Measurements from ENCODE around the gene ARHGEF10L.
A peak's percentile ranks its signal among the peaks of the same experiment; 100 is the strongest.

ARHGEF10L gene

DNA sequence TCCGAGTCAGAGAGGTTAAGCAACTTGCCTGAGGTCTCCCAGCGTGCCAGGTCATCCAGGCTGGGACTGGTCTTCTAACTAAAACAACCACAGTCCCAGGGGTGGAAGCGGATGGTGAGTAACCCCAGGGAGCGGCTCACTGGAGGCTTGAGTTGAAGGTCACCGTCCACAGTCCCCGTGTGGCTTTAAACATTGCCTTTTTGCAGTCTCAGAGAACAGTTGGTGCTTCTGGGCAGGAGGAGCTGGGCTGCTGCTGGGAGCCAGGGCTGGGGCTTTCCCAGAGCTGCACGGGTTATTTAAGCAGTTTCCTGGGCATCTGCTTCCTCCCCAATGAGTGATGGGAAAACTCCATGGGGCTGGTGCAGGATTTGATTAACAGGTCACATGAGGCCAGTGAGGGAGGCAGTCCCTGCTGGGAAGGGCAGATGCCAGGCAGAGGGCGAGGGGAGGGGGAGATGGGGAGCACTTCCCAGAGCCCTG is 12.3 kb downstream of the ARHGEF10L start:
- no peak overlapping the region for H3K27ac Mint-ChIP-seq
- H3K9me3 Mint-ChIP-seq: no peaks in the 10 kb centered on the region
- no peak for DNase-seq
- H3K36me3 Mint-ChIP-seq (ENCODE audit: low read depth): no peaks in the 10 kb centered on the region
- no peak overlapping the region for H3K4me3 Mint-ChIP-seq
- no peak for ATAC-seq
- peaks cover 21% of the 10 kb centered on the region for H3K27me3 Mint-ChIP-seq
- H3K4me1 Mint-ChIP-seq: no peaks in the 10 kb centered on the region

DNA sequence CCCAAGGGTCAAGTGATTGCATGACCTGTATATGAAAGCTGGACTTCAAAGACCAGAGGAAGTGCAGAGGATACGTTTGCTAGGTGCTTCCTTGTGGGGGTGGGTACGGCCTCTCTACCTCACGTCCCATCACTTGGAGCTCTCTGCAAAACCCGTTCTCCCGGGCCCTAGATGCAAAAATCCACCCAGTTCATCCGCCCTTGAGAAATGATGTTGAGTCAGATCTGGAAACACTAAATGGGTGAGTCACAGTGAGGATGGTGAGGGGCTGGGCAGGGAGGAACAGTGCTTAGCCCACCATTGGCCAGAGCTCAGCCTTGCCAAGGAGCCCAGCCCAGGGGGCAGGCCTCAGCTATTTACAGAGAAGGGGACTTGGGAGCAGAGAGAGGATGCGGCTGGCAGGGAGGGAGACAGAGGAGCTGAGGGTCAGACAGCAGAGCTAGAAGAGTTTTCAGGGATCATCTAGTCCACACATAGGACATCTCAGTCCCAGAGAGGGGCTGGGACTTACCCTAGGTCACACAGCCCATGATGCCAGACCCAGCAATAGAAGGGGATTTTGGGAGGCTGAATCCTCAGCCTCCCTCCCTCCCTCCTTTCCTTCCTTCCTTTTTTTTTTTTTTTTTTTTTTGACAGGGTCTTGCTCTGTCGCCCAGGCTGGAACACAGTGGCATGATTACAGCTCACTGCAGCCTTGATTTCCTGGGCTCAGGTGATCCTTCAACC is 14.6 kb downstream of the ARHGEF10L start:
- Mint-ChIP-seq H3K36me3 (ENCODE audit: low read depth) (no peaks in the 10 kb centered on the region), H3K27ac (no peak overlapping the region), H3K9me3 (no peaks in the 10 kb centered on the region), H3K4me3 (no peak overlapping the region), H3K27me3 (peaks cover 18% of the 10 kb centered on the region), H3K4me1 (no peaks in the 10 kb centered on the region)
- DNase-seq (no peak), ATAC-seq (no peak)

DNA sequence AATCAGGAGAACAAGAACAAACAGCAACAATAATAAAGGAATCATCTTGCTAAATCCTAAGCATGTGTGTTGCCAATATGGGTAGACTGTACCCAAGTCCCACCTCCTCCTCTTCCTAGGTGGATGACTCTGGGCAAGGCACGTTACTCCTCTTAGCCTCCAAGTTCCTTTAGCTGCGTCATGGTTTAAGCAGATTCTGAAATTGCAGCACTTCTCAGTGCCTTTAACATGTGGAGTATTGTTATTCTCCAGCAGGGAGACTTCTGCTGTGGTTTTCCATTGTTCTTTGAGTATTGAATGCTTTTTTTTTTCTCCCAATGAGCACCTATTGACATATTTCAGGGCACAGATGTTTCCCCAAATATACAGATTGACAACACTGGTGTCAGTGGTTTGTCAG is 15.5 kb downstream of the ARHGEF10L start:
- Mint-ChIP-seq H3K36me3 (ENCODE audit: low read depth) (no peaks in the 10 kb centered on the region), H3K4me3 (no peak overlapping the region), H3K4me1 (no peaks in the 10 kb centered on the region), H3K9me3 (no peaks in the 10 kb centered on the region), H3K27ac (no peak overlapping the region), H3K27me3 (peaks cover 11% of the 10 kb centered on the region)
- DNase-seq (no peak), ATAC-seq (no peak)

DNA sequence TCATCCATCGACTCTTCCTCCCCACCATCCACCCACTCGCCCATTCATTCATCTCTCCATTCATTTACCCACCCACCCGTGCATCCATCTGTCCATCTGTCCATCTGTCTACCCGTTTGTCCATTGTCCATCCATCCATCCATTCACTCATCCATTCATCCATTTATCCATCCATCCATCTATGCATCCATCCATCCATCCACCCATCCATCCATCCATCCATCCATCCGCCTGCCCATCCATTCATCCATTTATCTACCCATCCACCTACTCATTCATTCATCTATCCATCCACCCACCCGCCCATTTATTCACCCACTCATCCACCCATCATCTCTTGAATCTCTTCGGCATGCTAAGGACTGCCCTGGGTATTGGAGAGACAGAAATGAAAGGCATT is 18.5 kb downstream of the ARHGEF10L start:
- ATAC-seq: no peak
- peaks cover 4% of the 10 kb centered on the region for H3K27me3 Mint-ChIP-seq
- H3K27ac Mint-ChIP-seq: no peak overlapping the region
- H3K36me3 Mint-ChIP-seq (ENCODE audit: low read depth): no peaks in the 10 kb centered on the region
- H3K9me3 Mint-ChIP-seq: no peaks in the 10 kb centered on the region
- DNase-seq: no peak
- H3K4me1 Mint-ChIP-seq: no peaks in the 10 kb centered on the region
- no peak overlapping the region for H3K4me3 Mint-ChIP-seq

DNA sequence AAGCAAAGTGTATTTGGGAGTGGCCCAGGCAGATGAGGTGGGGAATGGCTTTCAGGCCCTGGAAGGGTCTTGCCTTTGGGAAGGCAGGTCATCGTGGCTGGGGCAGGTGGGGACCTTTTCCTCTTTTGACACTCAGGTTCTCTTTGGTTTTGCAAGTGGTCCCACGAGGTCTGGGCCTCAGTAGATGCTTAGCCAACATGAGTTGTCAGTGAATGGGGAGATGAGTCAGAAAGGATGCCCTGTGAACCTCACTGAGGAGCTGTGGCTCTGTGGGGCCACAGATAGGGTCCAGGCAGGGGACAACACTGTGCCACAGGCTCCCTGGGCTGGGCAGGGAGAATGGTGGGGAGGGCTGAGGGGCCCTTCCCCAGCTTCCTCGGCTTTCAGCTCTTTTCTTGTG is 19.0 kb downstream of the ARHGEF10L start:
- H3K27ac Mint-ChIP-seq: no peak overlapping the region
- ATAC-seq (peak; percentile 44), DNase-seq (no peak)
- no peaks in the 10 kb centered on the region for H3K36me3 Mint-ChIP-seq (ENCODE audit: low read depth)
- H3K9me3 Mint-ChIP-seq: no peaks in the 10 kb centered on the region
- no peak overlapping the region for H3K4me3 Mint-ChIP-seq
- H3K4me1 Mint-ChIP-seq: no peaks in the 10 kb centered on the region
- H3K27me3 Mint-ChIP-seq: peaks cover 3% of the 10 kb centered on the region

DNA sequence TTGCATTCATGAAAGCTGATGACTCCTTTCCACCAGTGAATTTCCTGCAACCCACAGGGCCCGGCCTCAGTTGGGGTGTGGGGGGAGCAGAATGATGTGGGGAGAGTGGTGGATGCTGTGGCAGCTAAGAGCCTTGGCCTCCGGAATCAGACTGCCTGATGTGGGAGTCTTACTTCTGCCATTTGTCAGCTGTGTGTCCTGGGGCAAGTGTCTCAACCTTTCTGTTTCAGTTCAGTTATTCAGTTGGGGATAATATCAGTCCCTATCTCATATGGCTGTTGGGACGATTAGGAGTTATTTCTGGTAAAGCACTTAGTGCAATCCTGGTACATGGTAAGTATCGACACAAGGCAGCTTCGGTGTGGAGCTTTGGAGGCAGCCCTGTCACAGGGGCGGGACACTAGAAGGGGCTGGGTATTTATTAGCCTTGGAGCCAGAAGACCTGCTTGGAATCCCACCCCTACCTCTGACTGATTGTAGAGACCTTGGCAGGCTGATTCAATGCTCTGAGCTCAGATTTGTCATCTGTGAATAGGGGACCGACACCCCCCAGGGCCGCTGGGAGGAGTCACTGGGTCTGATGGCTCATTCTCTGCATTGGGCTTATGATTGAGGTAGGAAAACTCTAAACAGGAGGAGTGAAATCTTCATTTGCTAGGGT is 19.6 kb downstream of the ARHGEF10L start:
- ATAC-seq: no peak
- Mint-ChIP-seq H3K4me1 (no peaks in the 10 kb centered on the region), H3K9me3 (no peaks in the 10 kb centered on the region), H3K27me3 (peaks cover 3% of the 10 kb centered on the region), H3K27ac (no peak overlapping the region), H3K36me3 (ENCODE audit: low read depth) (no peaks in the 10 kb centered on the region), H3K4me3 (no peak overlapping the region)
- no peak for DNase-seq

DNA sequence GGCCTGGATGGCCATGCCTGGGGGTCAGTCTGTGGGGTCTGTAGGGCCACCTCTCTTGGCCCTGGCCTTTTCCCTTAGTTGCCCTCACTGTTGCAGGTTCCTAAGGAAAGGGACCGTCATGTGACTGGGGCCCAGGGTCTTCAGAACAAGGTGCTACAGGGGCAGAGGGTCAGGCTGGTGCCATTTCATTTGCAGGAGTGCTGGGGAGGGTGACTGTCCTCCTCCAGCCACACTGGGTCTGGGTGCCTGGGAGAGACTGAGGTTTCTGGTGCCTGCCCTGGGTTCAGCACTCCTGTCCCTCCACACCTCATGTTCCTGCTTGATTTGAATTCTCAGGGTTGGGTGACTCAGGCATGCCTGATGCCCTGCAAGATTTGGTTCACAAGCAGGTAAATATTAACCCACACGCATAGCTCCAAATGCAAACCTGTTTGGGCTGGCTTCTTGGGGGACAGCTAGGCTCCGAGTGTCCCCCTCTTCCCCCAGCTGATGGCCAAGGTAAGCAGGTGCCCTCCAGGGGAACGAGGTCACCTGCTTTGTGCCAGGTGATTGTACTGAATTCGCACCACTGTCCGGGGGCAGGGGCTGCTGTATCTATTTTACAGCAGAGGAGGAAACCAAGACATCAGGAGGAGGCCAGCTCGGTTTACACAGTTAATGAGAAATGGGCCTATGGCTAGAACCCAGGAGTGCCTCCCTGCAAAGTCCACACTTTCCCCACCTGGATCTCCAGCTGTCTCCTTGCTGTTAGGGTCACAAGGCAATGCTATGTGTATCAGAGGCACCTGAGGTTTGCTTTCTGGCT is 20.3 kb downstream of the ARHGEF10L start:
- Mint-ChIP-seq H3K27me3 (peaks cover 3% of the 10 kb centered on the region), H3K4me1 (no peaks in the 10 kb centered on the region), H3K36me3 (ENCODE audit: low read depth) (no peaks in the 10 kb centered on the region), H3K9me3 (no peaks in the 10 kb centered on the region), H3K4me3 (no peak overlapping the region), H3K27ac (no peak overlapping the region)
- no peak for ATAC-seq
- DNase-seq: no peak

DNA sequence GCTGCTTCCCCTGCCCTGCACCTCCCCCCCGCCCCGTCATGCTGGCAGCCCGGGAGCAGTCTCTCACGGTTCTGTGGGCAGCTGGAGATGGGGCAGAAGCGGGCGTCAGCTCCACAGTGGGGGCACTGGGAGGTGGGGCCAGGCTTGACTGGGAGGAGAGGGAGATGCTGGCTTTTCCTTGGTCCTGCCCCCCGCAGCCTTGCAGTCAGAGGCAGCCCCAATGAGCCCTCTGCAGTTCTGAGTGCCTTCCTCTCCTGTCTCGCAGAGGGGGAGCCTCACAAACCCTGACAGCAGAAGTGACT is 21.7 kb downstream of the ARHGEF10L start:
- Mint-ChIP-seq H3K4me3 (no peak overlapping the region), H3K36me3 (ENCODE audit: low read depth) (no peaks in the 10 kb centered on the region), H3K4me1 (no peaks in the 10 kb centered on the region), H3K27ac (no peak overlapping the region), H3K27me3 (peaks cover 3% of the 10 kb centered on the region), H3K9me3 (no peaks in the 10 kb centered on the region)
- no peak for DNase-seq
- ATAC-seq: no peak

DNA sequence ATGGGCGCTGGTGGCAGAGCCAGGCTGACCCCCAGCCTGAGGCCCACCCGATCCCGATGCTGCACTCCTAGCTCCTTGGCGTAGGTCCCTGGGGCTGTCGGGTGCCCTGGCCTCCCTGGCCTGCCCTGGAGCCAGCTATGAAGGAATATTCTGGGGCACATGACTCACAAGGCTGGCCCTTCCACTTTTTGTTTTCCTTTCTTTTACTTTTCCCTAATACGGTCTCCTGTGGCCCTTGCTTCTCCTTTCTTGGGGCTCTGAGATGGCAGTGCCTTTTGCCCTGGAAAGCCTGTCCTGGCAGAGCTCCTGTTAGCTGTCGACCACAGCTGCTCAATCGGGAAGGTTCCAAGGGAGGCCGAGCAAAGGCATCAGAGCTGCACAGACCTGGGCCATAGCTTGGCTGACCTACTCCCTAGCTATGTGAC is 22.1 kb downstream of the ARHGEF10L start:
- no peaks in the 10 kb centered on the region for H3K4me1 Mint-ChIP-seq
- H3K36me3 Mint-ChIP-seq (ENCODE audit: low read depth): no peaks in the 10 kb centered on the region
- no peaks in the 10 kb centered on the region for H3K9me3 Mint-ChIP-seq
- no peak for DNase-seq
- peaks cover 3% of the 10 kb centered on the region for H3K27me3 Mint-ChIP-seq
- no peak overlapping the region for H3K27ac Mint-ChIP-seq
- no peak for ATAC-seq
- H3K4me3 Mint-ChIP-seq: no peak overlapping the region

DNA sequence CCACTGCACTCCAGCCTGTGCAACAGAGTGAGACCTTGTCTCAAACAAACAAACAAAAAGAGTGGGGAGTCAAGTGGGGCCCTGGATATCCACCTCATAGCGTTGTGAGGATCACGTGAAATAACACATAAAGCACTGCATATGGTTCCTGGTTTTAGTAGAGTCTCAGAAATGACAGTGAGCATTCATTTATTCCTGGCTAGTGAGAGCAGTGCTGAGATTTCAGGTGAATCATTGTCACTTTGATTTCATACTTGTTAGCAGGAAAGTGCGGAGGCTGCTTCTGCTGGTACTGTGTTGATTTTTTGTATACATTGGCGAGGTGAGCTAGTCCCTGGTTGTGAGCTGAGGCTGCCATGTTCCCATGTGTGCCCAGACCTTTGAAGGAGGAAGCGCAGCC is 22.9 kb downstream of the ARHGEF10L start:
- H3K27ac Mint-ChIP-seq: no peak overlapping the region
- H3K4me1 Mint-ChIP-seq: no peaks in the 10 kb centered on the region
- H3K4me3 Mint-ChIP-seq: no peak overlapping the region
- DNase-seq: no peak
- no peaks in the 10 kb centered on the region for H3K9me3 Mint-ChIP-seq
- H3K36me3 Mint-ChIP-seq (ENCODE audit: low read depth): no peaks in the 10 kb centered on the region
- peaks cover 3% of the 10 kb centered on the region for H3K27me3 Mint-ChIP-seq
- no peak for ATAC-seq

DNA sequence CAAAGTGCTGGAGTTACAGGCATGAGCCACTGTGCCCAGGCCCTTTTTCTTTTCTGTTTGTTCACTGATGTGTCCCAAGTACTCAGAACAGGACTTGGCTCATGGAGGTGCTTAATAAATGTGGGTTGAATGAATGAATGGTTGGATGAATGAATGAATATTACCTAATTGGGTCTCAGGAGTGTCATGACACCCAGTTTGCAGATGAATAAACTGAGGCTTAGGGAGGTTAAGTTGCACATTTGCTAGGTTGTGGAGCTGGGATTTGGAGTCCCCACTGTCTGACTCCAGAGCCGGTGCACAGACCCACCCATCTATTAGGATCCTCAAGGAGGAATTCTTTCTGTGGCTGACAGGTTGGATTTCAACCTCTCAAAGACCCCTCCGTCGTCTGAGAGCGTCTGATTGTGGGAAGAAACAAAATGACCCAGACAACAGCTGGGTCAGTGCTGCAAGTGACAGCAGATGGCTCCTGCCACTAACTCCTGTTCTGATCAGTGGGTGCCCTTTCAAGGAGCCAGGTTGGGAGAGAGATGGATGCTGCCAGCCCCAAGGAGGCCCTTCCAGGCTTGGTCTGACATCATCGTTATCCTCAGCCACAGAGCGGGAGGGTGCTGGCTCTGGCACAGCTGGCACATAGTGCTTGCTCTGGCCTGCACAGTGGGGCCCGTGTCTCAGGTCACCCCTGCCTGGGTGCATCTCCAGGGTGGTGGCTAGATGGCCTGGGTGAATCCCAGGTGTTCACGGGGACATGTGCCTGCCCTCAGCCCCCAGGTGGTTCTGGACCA is 24.2 kb downstream of the ARHGEF10L start:
- H3K4me1 Mint-ChIP-seq: no peaks in the 10 kb centered on the region
- ATAC-seq (no peak), DNase-seq (no peak)
- H3K9me3 Mint-ChIP-seq: no peaks in the 10 kb centered on the region
- no peak overlapping the region for H3K27ac Mint-ChIP-seq
- no peaks in the 10 kb centered on the region for H3K36me3 Mint-ChIP-seq (ENCODE audit: low read depth)
- no peak overlapping the region for H3K4me3 Mint-ChIP-seq
- peaks cover 3% of the 10 kb centered on the region for H3K27me3 Mint-ChIP-seq

DNA sequence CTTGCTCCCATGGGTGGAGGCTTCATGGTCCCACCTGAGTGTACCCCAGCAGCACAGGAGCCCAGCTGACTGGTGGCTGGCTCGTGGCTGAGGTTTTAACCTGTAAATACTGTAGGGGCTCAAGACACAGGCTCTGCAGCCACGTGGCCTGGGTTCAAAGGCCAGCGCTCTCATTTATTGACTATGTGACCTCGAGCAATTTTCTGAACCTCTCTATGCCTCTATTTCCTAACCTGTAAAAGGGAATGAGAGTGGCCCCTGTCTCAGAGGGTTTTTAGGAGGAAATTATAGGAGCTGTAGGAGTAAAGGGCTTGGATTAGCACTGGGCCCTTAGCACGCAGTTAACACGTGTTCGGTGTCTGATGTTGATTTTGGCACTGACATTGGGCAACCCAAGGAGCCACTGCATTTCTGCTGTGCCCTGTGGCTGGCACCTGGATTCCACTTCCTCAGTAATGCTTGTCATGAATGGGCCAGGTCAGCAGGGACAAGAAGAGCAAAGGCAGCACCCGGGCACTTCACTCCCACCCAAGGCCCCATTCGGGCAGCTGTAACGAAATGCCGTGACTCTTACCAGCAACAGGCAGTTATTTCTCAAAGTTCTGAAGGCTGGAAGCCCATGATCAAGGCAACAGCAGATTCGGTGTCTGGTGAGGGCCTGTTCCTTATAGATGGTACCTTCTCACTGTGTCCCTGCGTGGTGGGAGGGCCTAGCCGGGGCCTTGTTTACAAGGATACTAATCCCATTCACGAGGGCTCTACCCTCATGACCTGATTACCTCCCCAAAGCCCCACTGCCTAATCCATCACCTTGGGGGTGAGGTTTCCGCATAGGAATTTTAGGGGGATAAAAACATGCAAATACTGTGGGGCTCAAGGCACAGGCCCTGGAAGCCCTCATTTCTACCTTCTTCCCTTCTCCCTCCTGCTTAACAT is 25.2 kb downstream of the ARHGEF10L start:
- ATAC-seq: no peak
- Mint-ChIP-seq H3K4me1 (no peaks in the 10 kb centered on the region), H3K9me3 (no peaks in the 10 kb centered on the region), H3K27ac (no peak overlapping the region), H3K4me3 (no peak overlapping the region), H3K36me3 (ENCODE audit: low read depth) (no peaks in the 10 kb centered on the region), H3K27me3 (peaks cover 3% of the 10 kb centered on the region)
- DNase-seq: no peak

DNA sequence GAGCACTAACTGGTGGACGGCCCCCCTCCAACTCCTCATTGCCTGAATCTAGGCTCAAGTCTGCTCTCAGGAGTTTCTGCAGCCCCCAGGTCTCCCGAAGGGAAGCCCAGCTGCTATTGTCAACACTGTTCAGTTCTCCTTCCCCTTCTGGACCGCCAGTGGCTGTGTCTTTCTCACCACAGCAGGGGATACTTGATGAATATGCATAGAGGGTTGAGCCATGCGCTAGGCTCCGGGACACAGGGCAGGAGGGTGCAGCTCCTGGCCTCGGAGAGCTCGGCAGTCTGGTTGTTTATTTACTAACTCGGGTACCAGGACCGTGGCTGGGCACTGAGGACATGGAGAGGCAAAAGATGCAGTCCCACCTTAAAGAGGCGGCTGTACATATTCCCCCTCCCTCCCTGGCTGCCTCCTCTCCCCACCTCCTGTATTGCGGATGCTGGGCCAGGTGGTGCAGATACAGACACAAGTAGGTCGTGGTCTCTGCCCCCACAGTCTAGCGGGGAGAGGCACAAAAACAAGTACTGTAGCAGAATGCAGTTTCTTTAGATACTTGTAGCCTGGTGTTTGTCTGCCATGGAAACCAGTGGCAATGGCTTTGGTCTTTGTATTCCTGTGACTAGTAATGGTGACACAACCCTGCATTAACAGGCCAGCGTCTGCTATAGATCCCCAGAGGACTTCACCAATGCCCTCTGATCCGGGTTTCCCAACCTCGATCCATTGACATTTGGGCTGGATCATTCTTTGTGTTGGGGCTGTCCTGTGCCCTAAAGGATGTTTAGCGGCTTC is 26.2 kb downstream of the ARHGEF10L start:
- H3K4me3 Mint-ChIP-seq: no peak overlapping the region
- H3K9me3 Mint-ChIP-seq: no peaks in the 10 kb centered on the region
- ATAC-seq (no peak), DNase-seq (no peak)
- H3K4me1 Mint-ChIP-seq: no peaks in the 10 kb centered on the region
- no peaks in the 10 kb centered on the region for H3K36me3 Mint-ChIP-seq (ENCODE audit: low read depth)
- H3K27me3 Mint-ChIP-seq: peaks cover 3% of the 10 kb centered on the region
- no peak overlapping the region for H3K27ac Mint-ChIP-seq

Measured in activated naive CD8-positive, alpha-beta T cell treated with anti-CD3 and anti-CD28 coated beads, Interleukin-2, amount 50 U/mL, for 24 hours (primary cell).